Epithelial cell of proximal tubule (primary cell): ENCODE results near the gene RBL1. TPM values are rescaled to one million over a fixed set of nuclear protein-coding genes. Genes with fewer than 3 reads are reported as not detected.
"Not testable (repeated sequence)": the region's sequence is repeated elsewhere in the genome, so short reads cannot be mapped to it uniquely, and the experiment has no call there.

Experiments used
- DNase-seq: peaks from one replicate; pipeline ENCODE4 v3.0.0-alpha.2; 2011; ENCODE audit warnings: low read depth
- H3K4me3 ChIP-seq: 2 replicates; pipeline ENCODE4 v1.5.1; 2011; ENCODE audit warnings: low read depth, mild to moderate bottlenecking, low read length
- CTCF ChIP-seq: conservative IDR thresholded peaks from 2 replicates; pipeline ENCODE4 v1.5.1; 2012; ENCODE audit warnings: low read depth, mild to moderate bottlenecking, low read length
- total RNA-seq: library from RNA; depleted of rRNA; stranded (reverse); fragments of >200 nt; gene quantifications from 2 replicates; pipeline ENCODE4 v1.2.3, GENCODE V29; 2015

Gene RBL1
- total RNA-seq, 1 donor from 2014 or later = 9.7 TPM

- TF ChIP-seq CTCF = no peak
- H3K4me3 ChIP-seq = no peak overlapping the region
- DNase-seq = no peak
These were observed 97.1 kb downstream of the RBL1 start for GRCh38 chr20:36998652-36999051.

- DNase-seq = no peak
- H3K4me3 ChIP-seq = no peak overlapping the region
- no peak for TF ChIP-seq CTCF
These were observed 98.7 kb downstream of the RBL1 start for GRCh38 chr20:36997121-36997520.

GRCh38 chr20:36994221-36994620 lies 101.6 kb downstream of the RBL1 start:
- not testable (repeated sequence) for DNase-seq, H3K4me3 ChIP-seq

- no peak overlapping the region for H3K4me3 ChIP-seq
- TF ChIP-seq CTCF = no peak
- no peak for DNase-seq
These were observed 102.9 kb downstream of the RBL1 start for GRCh38 chr20:36992802-36993334.

- no peak overlapping the region for H3K4me3 ChIP-seq
- no peak for DNase-seq
- no peak for TF ChIP-seq CTCF
These were observed 104.1 kb downstream of the RBL1 start for GRCh38 chr20:36991703-36992102.

- DNase-seq = no peak
- no peak overlapping the region for H3K4me3 ChIP-seq
- no peak for TF ChIP-seq CTCF
These were observed 106.0 kb downstream of the RBL1 start for GRCh38 chr20:36989797-36990196.

- TF ChIP-seq CTCF = no peak
- no peak overlapping the region for H3K4me3 ChIP-seq
- DNase-seq = no peak
These were observed 107.3 kb downstream of the RBL1 start for GRCh38 chr20:36988494-36988966.

- H3K4me3 ChIP-seq = no peak overlapping the region
- no peak for DNase-seq
- TF ChIP-seq CTCF = no peak
These were observed 111.5 kb downstream of the RBL1 start for GRCh38 chr20:36984257-36984638.
